Measurements from ENCODE around the gene COL23A1. TPM values are rescaled to one million over a fixed set of nuclear protein-coding genes. Genes with fewer than 3 reads are reported as not detected.

The COL23A1 gene
- polyA plus RNA-seq, 3 donors = 0.11 to 0.21 TPM; not detected in 1

DNA sequence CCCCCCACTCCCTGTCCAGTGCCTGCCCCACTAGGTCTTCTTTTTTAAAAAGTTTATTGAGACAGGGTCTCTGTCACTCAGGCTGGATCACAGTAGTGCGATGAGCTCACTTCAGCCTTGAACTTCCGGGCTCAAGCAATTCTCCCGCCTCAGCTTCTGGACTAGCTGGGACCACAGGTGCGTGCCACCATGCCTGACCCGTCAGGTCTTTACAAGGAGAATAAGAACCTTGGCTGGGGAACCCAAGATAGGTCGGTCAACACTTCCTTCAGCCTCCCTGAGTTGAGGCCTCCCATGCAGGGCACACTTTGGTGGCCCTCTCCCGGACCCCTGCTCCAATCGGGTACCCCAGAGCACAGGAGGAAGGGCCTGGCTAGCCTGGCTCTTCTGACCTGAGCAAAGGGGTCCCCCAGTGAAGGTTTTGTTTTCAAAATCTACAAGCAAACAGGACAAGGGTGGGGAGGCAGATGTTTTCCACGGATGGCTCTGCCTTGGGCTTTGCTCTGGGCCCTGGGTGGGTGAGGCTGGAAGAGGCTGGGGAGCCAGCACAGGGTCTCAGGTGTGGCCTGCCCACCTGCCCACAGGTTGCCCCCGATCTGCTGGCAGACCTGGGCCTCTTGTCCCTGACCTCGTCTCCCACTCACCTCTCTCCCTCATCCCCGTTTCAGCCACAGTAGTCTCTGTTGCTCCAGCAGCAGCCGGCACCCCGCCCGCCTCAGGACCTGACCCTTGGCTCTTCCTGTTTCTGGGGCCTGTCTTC, 248.9 kb downstream of the COL23A1 start:
- H3K27me3 Mint-ChIP-seq (ENCODE audit: low read depth in 3 of 3) = peaks cover 2 to 4% (median 3%) of the 10 kb centered on the region in 3 donors
- Histone ChIP-seq H3K9ac (ENCODE audit: insufficient read depth, low read length, poor library complexity, severe bottlenecking) (no peak overlapping the region), H3K9me3 (replicated peaks in 1 of 2; ENCODE audit: control insufficient read depth in 1 of 2, insufficient read depth in 1 of 2, low read length in 2 of 2) (no peaks in the 10 kb centered on the region), H3K79me2 (ENCODE audit: insufficient read depth, low read length) (no peaks in the 10 kb centered on the region), H3K4me3 (replicated peaks in 1 of 3; ENCODE audit: low read depth in 2 of 3, low read length in 3 of 3) (no peak overlapping the region), H3K4me2 (replicated peaks; ENCODE audit: extremely low read depth, low read length, poor library complexity, severe bottlenecking) (no peak overlapping the region), H3K27me3 (ENCODE audit: control insufficient read depth in 2 of 2, insufficient read depth in 2 of 2, low read length in 2 of 2) (no peaks in the 10 kb centered on the region), H4K20me1 (ENCODE audit: insufficient read depth, low read length) (no peaks in the 10 kb centered on the region), H3K4me1 (ENCODE audit: control insufficient read depth in 1 of 2, insufficient read depth in 2 of 2, low read length in 2 of 2) (peaks cover 14% of the 10 kb centered on the region in 2 donors), H2AFZ (ENCODE audit: insufficient read depth, low read depth, low read length, poor library complexity, severe bottlenecking) (no peak overlapping the region), H3K36me3 (replicated peaks in 1 of 2; ENCODE audit: control insufficient read depth in 1 of 2, insufficient read depth in 2 of 2, low read length in 2 of 2) (no peaks in the 10 kb centered on the region), H3K27ac (ENCODE audit: low read depth in 1 of 2, low read length in 2 of 2) (no peak overlapping the region)
- WGBS (ENCODE audit: insufficient coverage) = 93% methylated on average over 13 of the region's 15 CpGs
- H3K27ac Mint-ChIP-seq = no peak overlapping the region
- no peaks in the 10 kb centered on the region for H3K36me3 Mint-ChIP-seq
- no peak overlapping the region for H3K4me3 Mint-ChIP-seq
- no peak for DNase-seq
- TF ChIP-seq, protein P1, sequence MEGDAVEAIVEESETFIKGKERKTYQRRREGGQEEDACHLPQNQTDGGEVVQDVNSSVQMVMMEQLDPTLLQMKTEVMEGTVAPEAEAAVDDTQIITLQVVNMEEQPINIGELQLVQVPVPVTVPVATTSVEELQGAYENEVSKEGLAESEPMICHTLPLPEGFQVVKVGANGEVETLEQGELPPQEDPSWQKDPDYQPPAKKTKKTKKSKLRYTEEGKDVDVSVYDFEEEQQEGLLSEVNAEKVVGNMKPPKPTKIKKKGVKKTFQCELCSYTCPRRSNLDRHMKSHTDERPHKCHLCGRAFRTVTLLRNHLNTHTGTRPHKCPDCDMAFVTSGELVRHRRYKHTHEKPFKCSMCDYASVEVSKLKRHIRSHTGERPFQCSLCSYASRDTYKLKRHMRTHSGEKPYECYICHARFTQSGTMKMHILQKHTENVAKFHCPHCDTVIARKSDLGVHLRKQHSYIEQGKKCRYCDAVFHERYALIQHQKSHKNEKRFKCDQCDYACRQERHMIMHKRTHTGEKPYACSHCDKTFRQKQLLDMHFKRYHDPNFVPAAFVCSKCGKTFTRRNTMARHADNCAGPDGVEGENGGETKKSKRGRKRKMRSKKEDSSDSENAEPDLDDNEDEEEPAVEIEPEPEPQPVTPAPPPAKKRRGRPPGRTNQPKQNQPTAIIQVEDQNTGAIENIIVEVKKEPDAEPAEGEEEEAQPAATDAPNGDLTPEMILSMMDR (IDR thresholded peaks at IDR 0.05) = no peak
- intact Hi-C loops (cut with micrococcal nuclease) = no loop called here
- peaks cover 15% of the 10 kb centered on the region for H3K4me1 Mint-ChIP-seq
- peaks cover 0 to 2% (median 0%) of the 10 kb centered on the region in 7 donors for H3K9me3 Mint-ChIP-seq

DNA sequence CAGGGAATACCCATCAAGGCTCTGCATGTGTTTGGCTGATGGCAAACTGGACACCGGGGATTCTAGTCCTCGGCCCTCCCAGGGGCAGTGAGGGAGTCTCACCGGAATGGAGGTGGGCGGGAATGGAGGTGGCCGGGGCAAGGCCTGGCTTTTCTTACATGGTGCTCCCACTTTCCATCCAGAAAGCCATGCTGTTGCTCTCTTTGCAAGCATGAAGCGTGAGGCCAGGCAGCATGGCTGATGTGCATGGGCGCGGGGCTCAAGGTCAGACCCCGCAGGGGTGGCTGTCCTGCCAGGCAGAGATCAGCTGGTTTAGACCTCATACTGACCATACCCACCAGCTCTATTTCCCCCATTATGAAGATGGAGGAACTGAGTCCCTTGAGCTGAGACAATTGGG, 249.6 kb downstream of the COL23A1 start:
- no peaks in the 10 kb centered on the region for H3K79me2 ChIP-seq (ENCODE audit: insufficient read depth, low read length)
- Mint-ChIP-seq H3K4me1 (peaks cover 15% of the 10 kb centered on the region), H3K27ac (no peak overlapping the region), H3K27me3 (ENCODE audit: low read depth in 3 of 3) (peaks cover 2 to 4% (median 3%) of the 10 kb centered on the region in 3 donors), H3K4me3 (no peak overlapping the region), H3K36me3 (no peaks in the 10 kb centered on the region), H3K9me3 (peaks cover 0 to 2% (median 0%) of the 10 kb centered on the region in 7 donors)
- 91% methylated on average over 7 of the region's 9 CpGs for WGBS (ENCODE audit: insufficient coverage)
- no peak overlapping the region for H3K4me3 ChIP-seq (replicated peaks in 1 of 3; ENCODE audit: low read depth in 2 of 3, low read length in 3 of 3)
- no peak overlapping the region for H3K9ac ChIP-seq (ENCODE audit: insufficient read depth, low read length, poor library complexity, severe bottlenecking)
- TF ChIP-seq, protein P1 (IDR thresholded peaks at IDR 0.05) = no peak
- no peak for DNase-seq
- no peaks in the 10 kb centered on the region for H3K36me3 ChIP-seq (replicated peaks in 1 of 2; ENCODE audit: control insufficient read depth in 1 of 2, insufficient read depth in 2 of 2, low read length in 2 of 2)
- H3K9me3 ChIP-seq (replicated peaks in 1 of 2; ENCODE audit: control insufficient read depth in 1 of 2, insufficient read depth in 1 of 2, low read length in 2 of 2) = no peaks in the 10 kb centered on the region
- no peaks in the 10 kb centered on the region for H4K20me1 ChIP-seq (ENCODE audit: insufficient read depth, low read length)
- no peak overlapping the region for H3K27ac ChIP-seq (ENCODE audit: low read depth in 1 of 2, low read length in 2 of 2)
- H2AFZ ChIP-seq (ENCODE audit: insufficient read depth, low read depth, low read length, poor library complexity, severe bottlenecking) = no peak overlapping the region
- no peaks in the 10 kb centered on the region for H3K27me3 ChIP-seq (ENCODE audit: control insufficient read depth in 2 of 2, insufficient read depth in 2 of 2, low read length in 2 of 2)
- intact Hi-C loops (cut with micrococcal nuclease) = no loop called here
- H3K4me1 ChIP-seq (ENCODE audit: control insufficient read depth in 1 of 2, insufficient read depth in 2 of 2, low read length in 2 of 2) = peaks cover 14 to 17% of the 10 kb centered on the region in 2 donors
- H3K4me2 ChIP-seq (replicated peaks; ENCODE audit: extremely low read depth, low read length, poor library complexity, severe bottlenecking) = no peak overlapping the region
